Endothelial cell of umbilical vein (primary cell): Measurements from ENCODE around the gene SPRING1. TPM values are rescaled to one million over a fixed set of nuclear protein-coding genes. Genes with fewer than 3 reads are reported as not detected.

Experiments
- BruUV-seq: library from RNA; stranded (reverse); fragments of 400-500 nt; replicated peaks from 2 replicates; lab custom pipeline; 2021; lab: Mats Ljungman, UMichigan
- CTCF ChIA-PET: fragments of 300-600, 350-600 bp; sonication (Branson Sonifier 250); formaldehyde crosslinking; loops from one replicate; lab custom pipeline; 2021; ENCODE audit warnings: antibody characterized with exemption, inconsistent platforms; lab: Charles Lee
- POLR2A ChIA-PET: fragments of 300-600, 350-600 bp; sonication (Branson Sonifier 250); formaldehyde crosslinking; loops from one replicate; lab custom pipeline; 2021; ENCODE audit warnings: antibody characterized with exemption, inconsistent platforms; lab: Charles Lee
- DNase-seq: peaks from one replicate; pipeline ENCODE4 v3.0.0-alpha.2; 2011; ENCODE audit warnings: low read depth, low spot score
- FAIRE-seq: peaks from 2 replicates; lab custom pipeline; 2011; peaks lifted over from hg19 to GRCh38; lab: Jason Lieb, UNC
- H2AFZ ChIP-seq: 2 replicates; pipeline ENCODE4 v1.6.0; 2012; ENCODE audit warnings: low read depth, low read length, control low read depth, inconsistent platforms
- H3K27ac ChIP-seq: 2 replicates; pipeline ENCODE4 v1.5.1; 2011; ENCODE audit warnings: low read depth, mild to moderate bottlenecking, control low read depth, low read length, moderate library complexity; ENCODE audit not compliant: insufficient read depth
- H3K27me3 ChIP-seq, 2 experiments: 2 replicates each; pipeline versions ENCODE4 v1.6.0 to v1.6.1; 2011; ENCODE audit warnings: low read length in 2 of 2, mixed read lengths in 1 of 2; ENCODE audit not compliant: control insufficient read depth in 2 of 2, insufficient read depth in 2 of 2
- H3K36me3 ChIP-seq, 2 experiments: 2 replicates in 1 of 2; 3 replicates in 1 of 2; pipeline ENCODE4 v1.5.1; 2011; ENCODE audit warnings: low read length in 2 of 2, mild to moderate bottlenecking in 1 of 2, moderate library complexity in 1 of 2; ENCODE audit not compliant: control insufficient read depth in 2 of 2, insufficient read depth in 2 of 2; ENCODE audit errors: extremely low read depth in 1 of 2
- H3K4me1 ChIP-seq: 3 replicates; pipeline ENCODE4 v1.5.1; 2011; ENCODE audit warnings: mild to moderate bottlenecking, low read length; ENCODE audit not compliant: control insufficient read depth, insufficient read depth; ENCODE audit errors: extremely low read depth
- H3K4me2 ChIP-seq: 2 replicates; pipeline ENCODE4 v1.6.1; 2011; ENCODE audit warnings: low read length, control low read depth, mixed read lengths; ENCODE audit not compliant: insufficient read depth
- H3K4me3 ChIP-seq, 3 experiments: fragments of 200-600 bp in 1 of 3; sonication (generic), shearing (Covaris generic) in 1 of 3; replicated peaks in 1 of 3; 2 replicates each; pipeline ENCODE4 v1.5.1; 2011 to 2016; ENCODE audit warnings: control low read depth in 3 of 3, low read length in 3 of 3, mild to moderate bottlenecking in 2 of 3, inconsistent platforms in 1 of 3, low read depth in 1 of 3, moderate library complexity in 1 of 3; ENCODE audit not compliant: insufficient read depth in 1 of 3
- H3K79me2 ChIP-seq: 2 replicates; pipeline ENCODE4 v1.6.0; 2012; ENCODE audit warnings: low read length, inconsistent platforms; ENCODE audit not compliant: control insufficient read depth, insufficient read depth
- H3K9ac ChIP-seq: replicated peaks from 2 replicates; pipeline ENCODE3; 2011; ENCODE audit warnings: low read length, control low read depth; ENCODE audit not compliant: insufficient read depth; ENCODE audit errors: extremely low read depth
- H3K9me1 ChIP-seq: replicated peaks from 3 replicates; pipeline ENCODE4 v1.6.0; 2011; ENCODE audit warnings: mild to moderate bottlenecking, low read length; ENCODE audit not compliant: control insufficient read depth, insufficient read depth; ENCODE audit errors: extremely low read depth
- H3K9me3 ChIP-seq: replicated peaks from 2 replicates; pipeline ENCODE4 v1.5.1; 2012; ENCODE audit warnings: low read length, inconsistent platforms; ENCODE audit not compliant: control insufficient read depth, insufficient read depth
- H4K20me1 ChIP-seq: replicated peaks from 2 replicates; pipeline ENCODE3; 2011; ENCODE audit warnings: mild to moderate bottlenecking, low read length; ENCODE audit not compliant: control insufficient read depth, insufficient read depth; ENCODE audit errors: extremely low read depth
- CTCF ChIP-seq, 2 donors: IDR thresholded peaks; 1 replicate in 1 of 2; 2 replicates in 1 of 2; pipeline ENCODE4 v1.5.1; 2011; ENCODE audit warnings: low read length in 2 of 2, mild to moderate bottlenecking in 2 of 2, moderate library complexity in 2 of 2, control low read depth in 1 of 2, inconsistent platforms in 1 of 2, low read depth in 1 of 2; ENCODE audit not compliant: insufficient read depth in 1 of 2; ENCODE audit errors: extremely low read depth in 1 of 2
- EZH2 ChIP-seq: IDR thresholded peaks from 2 replicates; pipeline ENCODE4 v1.6.1; 2012; ENCODE audit warnings: borderline replicate concordance, low read depth, mild to moderate bottlenecking, moderate library complexity, low read length, inconsistent platforms; ENCODE audit not compliant: severe bottlenecking
- FOS ChIP-seq: IDR thresholded peaks from 2 replicates; pipeline ENCODE4 v1.6.1; 2011; ENCODE audit warnings: mild to moderate bottlenecking, low read length, moderate library complexity, borderline replicate concordance; ENCODE audit not compliant: insufficient read depth
- GATA2 ChIP-seq: IDR thresholded peaks from 2 replicates; pipeline ENCODE4 v1.7.0; 2011; ENCODE audit warnings: low read depth, mild to moderate bottlenecking, moderate library complexity, mixed read lengths, low read length; ENCODE audit not compliant: insufficient read length, insufficient read depth
- JUN ChIP-seq: IDR thresholded peaks from 2 replicates; pipeline ENCODE4 v1.6.1; 2011; ENCODE audit warnings: borderline replicate concordance, low read depth; ENCODE audit not compliant: insufficient read length, insufficient read depth
- MAX ChIP-seq: IDR thresholded peaks from 2 replicates; pipeline ENCODE4 v1.6.1; 2011; ENCODE audit not compliant: insufficient read depth, insufficient read length
- MYC ChIP-seq: IDR thresholded peaks from one replicate; pipeline ENCODE4 v1.6.1; 2011; ENCODE audit warnings: mild to moderate bottlenecking, low read depth, low read length
- POLR2A ChIP-seq: IDR thresholded peaks from 2 replicates; pipeline ENCODE4 v1.6.1; 2012; ENCODE audit warnings: low read depth, mild to moderate bottlenecking, control low read depth, low read length
- POLR2AphosphoS5 ChIP-seq: IDR thresholded peaks from 2 replicates; pipeline ENCODE4 v1.6.1; 2012; ENCODE audit warnings: low read depth, mild to moderate bottlenecking, control low read depth, low read length, moderate library complexity; ENCODE audit not compliant: insufficient read depth
- dilution Hi-C: fragments of 300-500 bp; cut with MboI; formaldehyde crosslinking; loops from one replicate; pipeline ENCODE4 v1.15.0; 2019; ENCODE audit warnings: low sequenced_read_pairs; ENCODE audit not compliant: extremely low pct_ligation_motif_present
- intact Hi-C: fragments of 100-400 bp; cut with micrococcal nuclease; formaldehyde crosslinking; loops from one replicate; pipeline ENCODE4 v1.10.0; 2022
- polyA plus RNA-seq, 4 experiments: library from polyadenylated mRNA; depleted of rRNA in 3 of 4; stranded (reverse) in 3 of 4; unstranded in 1 of 4; fragments of >200 nt; gene quantifications; 2 replicates each; pipeline versions ENCODE4 v1.2.1 to v1.2.3, GENCODE V29; 2011 to 2012; ENCODE audit warnings: missing spikeins in 1 of 4
- total RNA-seq: library from RNA; stranded (reverse); gene quantifications from 2 replicates; pipeline ENCODE4 v1.2.3, GENCODE V29; 2021

The SPRING1 gene
- total and polyA plus RNA-seq, 2 donors (not counting 3 experiments of a cell fraction or from before 2014, with no cell fraction given) = 17.5 to 40.4 TPM

DNA sequence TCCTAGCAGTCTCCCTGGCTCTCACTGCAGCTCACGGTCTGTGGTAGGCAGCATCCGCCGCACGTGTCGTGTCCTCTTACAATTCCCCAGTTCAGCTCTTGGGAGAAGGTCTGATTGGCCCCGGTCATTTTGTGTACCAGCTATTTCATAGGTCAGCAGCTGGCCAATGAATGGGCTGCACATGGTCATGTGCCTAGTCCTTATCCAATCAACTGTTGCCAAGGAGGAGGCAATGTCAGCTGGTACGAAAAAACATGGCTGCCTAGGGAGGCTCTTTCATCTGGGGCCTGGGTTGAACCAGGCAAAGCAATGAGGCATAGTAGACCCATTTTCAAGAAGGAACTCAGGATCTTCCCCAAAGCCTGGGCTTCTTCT is 46.4 kb upstream of the SPRING1 start:
- Histone ChIP-seq H3K79me2 (no peaks in the 10 kb centered on the region), H3K9ac (no peak overlapping the region), H3K27me3 (no peaks in the 10 kb centered on the region), H3K36me3 (no peaks in the 10 kb centered on the region), H3K9me1 (no peaks in the 10 kb centered on the region), H3K27ac (no peak overlapping the region), H3K4me1 (no peaks in the 10 kb centered on the region), H4K20me1 (no peaks in the 10 kb centered on the region), H2AFZ (no peak overlapping the region), H3K9me3 (no peaks in the 10 kb centered on the region), H3K4me2 (no peak overlapping the region), H3K4me3 (no peak overlapping the region)
- POLR2A ChIA-PET = no interaction called here
- no peak for DNase-seq
- CTCF ChIA-PET = no interaction called here
- dilution Hi-C loops = no loop called here
- no TSS peak for BruUV-seq
- intact Hi-C loops = no loop called here
- TF ChIP-seq MAX (no peak), POLR2A (no peak), CTCF (IDR thresholded peaks at IDR 0.05; ENCODE audit: extremely low read depth in 1 of 2, insufficient read depth in 1 of 2, low read depth in 1 of 2, low read length in 2 of 2) (no peak), FOS (no peak), POLR2AphosphoS5 (no peak)
- FAIRE-seq = no peak

GRCh38 chr12:116783525-116784237 is 45.8 kb upstream of the SPRING1 start:
- no peaks in the 10 kb centered on the region for H3K9me3 ChIP-seq
- no peak for TF ChIP-seq MYC
- TF ChIP-seq CTCF (IDR thresholded peaks at IDR 0.05; ENCODE audit: extremely low read depth in 1 of 2, insufficient read depth in 1 of 2, low read depth in 1 of 2, low read length in 2 of 2) = no peak
- no peak for TF ChIP-seq MAX
- TF ChIP-seq POLR2A = no peak
- TF ChIP-seq EZH2 = no peak
- TF ChIP-seq JUN = no peak
- TF ChIP-seq FOS = no peak
- no peak for TF ChIP-seq POLR2AphosphoS5
- no peak for TF ChIP-seq GATA2
- H3K9ac ChIP-seq = no peak overlapping the region
- FAIRE-seq (no peak), DNase-seq (no peak)
- no peak overlapping the region for H3K4me2 ChIP-seq
- no peak overlapping the region for H3K4me3 ChIP-seq
- H3K9me1 ChIP-seq = no peaks in the 10 kb centered on the region
- no peak overlapping the region for H3K27ac ChIP-seq
- intact Hi-C loops (no loop called here), dilution Hi-C loops (no loop called here)
- H3K79me2 ChIP-seq = no peaks in the 10 kb centered on the region
- no peak overlapping the region for H2AFZ ChIP-seq
- no peaks in the 10 kb centered on the region for H3K36me3 ChIP-seq
- no peaks in the 10 kb centered on the region for H3K27me3 ChIP-seq
- CTCF ChIA-PET = no interaction called here
- POLR2A ChIA-PET = no interaction called here
- no peaks in the 10 kb centered on the region for H4K20me1 ChIP-seq
- H3K4me1 ChIP-seq = no peaks in the 10 kb centered on the region
- no TSS peak for BruUV-seq
